ENCODE measurements around the gene MAIP1. TPM values are rescaled to one million over a fixed set of nuclear protein-coding genes. Genes with fewer than 3 reads are reported as not detected.
A peak's percentile ranks its signal among the peaks of the same experiment; 100 is the strongest.
"Not testable (repeated sequence)": the region's sequence is repeated elsewhere in the genome, so short reads cannot be mapped to it uniquely, and the experiment has no call there.

MAIP1 gene
- 10 to 100 TPM; 28.6 to 30.0 TPM for total RNA-seq

DNA sequence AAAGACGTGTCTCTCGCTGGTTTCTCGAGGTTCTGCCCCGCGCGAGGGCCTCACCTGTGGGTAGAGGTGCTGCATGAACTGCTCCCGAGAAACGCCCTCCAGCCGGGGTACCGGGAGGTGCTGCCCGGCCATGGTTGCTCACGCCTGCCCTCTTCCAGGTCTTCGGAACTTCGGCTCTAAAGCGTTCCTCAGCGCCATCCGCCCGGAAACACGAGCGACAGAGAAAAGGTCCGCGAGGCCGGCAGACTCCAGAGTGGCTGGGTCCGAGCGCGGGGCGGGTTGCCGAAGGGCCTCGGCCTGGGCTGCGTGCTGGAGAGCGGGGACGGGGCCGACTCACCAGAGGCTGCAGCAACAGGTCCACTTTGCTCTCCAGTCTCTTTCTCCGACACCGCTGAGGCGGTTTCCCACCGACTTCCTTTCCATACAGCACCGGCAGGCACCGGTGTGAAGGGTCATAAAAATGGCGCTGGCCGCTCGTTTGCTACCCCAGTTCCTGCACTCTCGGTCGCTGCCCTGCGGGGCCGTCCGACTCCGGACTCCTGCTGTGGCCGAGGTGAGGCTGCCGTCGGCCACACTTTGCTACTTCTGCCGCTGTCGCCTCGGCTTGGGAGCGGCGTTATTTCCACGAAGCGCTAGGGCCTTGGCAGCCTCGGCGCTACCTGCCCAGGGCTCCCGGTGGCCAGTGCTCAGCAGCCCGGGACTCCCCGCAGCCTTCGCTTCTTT lies at the start of gene MAIP1, which contains the start of gene TYW5:
Gene MAIP1, plus strand, starts transcription at position 244 of the 723 bp plus-strand sequence. Its CDS starts 217 bp downstream, at position 461.
Gene TYW5, minus strand, starts transcription at position 153 of the 723 bp plus-strand sequence. Its CDS starts 21 bp downstream, at position 132.
- Mint-ChIP-seq H3K27me3 (ENCODE audit: low read depth) (no peaks in the 10 kb centered on the region), H3K4me3 (peak within 1 kb of the TSS; percentile 98), H3K4me1 (ENCODE audit: low read depth) (peaks cover 46% of the 10 kb centered on the region), H3K27ac (peak within 1 kb of the TSS; percentile 92), H3K9me3 (no peaks in the 10 kb centered on the region), H3K36me3 (ENCODE audit: low read depth) (peaks cover 11% of the 10 kb centered on the region)
- CTCF ChIA-PET = no interaction called here
- intact Hi-C loops (cut with micrococcal nuclease) = loop anchor here (1.0 to 5.0 kb wide), 3 partner anchors 44 to 856 kb away; partner anchors contain the start of genes BZW1, C2orf69 and FTCDNL1
- peak; percentile 82 for DNase-seq

DNA sequence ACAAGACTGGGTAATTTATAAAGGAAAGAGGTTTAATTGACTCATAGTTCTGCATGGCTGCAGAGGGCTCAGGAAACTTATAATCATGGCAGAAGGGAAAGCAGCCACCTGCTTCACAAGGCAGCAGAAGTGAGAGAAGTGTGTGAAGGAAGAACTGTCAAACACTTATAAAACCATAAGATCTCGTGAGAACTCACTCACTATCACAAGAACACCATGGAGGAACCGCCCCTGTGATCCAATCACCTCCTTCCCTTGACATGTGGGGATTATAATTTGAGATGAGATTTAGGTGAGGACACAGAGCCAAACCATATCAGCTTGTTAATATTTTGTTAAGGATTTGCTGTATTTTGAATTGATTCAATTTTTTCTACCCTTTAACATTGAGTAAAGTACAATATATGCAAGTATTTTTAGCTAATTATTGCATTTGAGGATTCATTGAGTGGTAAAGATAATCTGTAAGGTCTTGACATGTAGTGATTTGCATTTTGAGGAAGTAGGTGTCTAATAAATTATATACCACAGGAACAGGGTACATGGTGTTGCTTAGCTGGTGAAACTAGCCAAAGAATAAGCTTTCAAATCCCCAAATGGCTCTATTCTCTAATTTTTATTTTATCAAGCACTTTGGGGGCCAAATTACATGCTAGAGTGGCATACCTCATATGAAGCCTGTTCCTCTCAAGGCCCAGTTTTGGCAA lies 48.2 kb upstream of the MAIP1 start:
- Mint-ChIP-seq H3K4me3 (no peak overlapping the region), H3K27me3 (ENCODE audit: low read depth) (peaks cover 10% of the 10 kb centered on the region), H3K4me1 (ENCODE audit: low read depth) (peaks cover 4% of the 10 kb centered on the region), H3K36me3 (ENCODE audit: low read depth) (no peaks in the 10 kb centered on the region), H3K27ac (no peak overlapping the region), H3K9me3 (no peaks in the 10 kb centered on the region)
- no peak for DNase-seq
- intact Hi-C loops (cut with micrococcal nuclease) = no loop called here
- CTCF ChIA-PET = no interaction called here

GRCh38 chr2:199910338-199911051 lies 44.9 kb upstream of the MAIP1 start:
- intact Hi-C loops (cut with micrococcal nuclease) = loop anchor here (1.0 to 5.0 kb wide), 6 partner anchors 45 to 616 kb away; partner anchors contain the start of genes FTCDNL1, MAIP1, SGO2 and SPATS2L
- peak overlapping the region; percentile 96 for H3K4me3 Mint-ChIP-seq
- CTCF ChIA-PET = interaction anchor here (0.8 to 1.1 kb wide), 3 partner anchors 9 to 44 kb away, joined by 3 to 6 read pairs (median 4); no protein-coding TSS in a partner anchor
- peaks cover 24% of the 10 kb centered on the region for H3K4me1 Mint-ChIP-seq (ENCODE audit: low read depth)
- H3K9me3 Mint-ChIP-seq = no peaks in the 10 kb centered on the region
- DNase-seq = no peak
- H3K36me3 Mint-ChIP-seq (ENCODE audit: low read depth) = peaks cover 11% of the 10 kb centered on the region
- H3K27ac Mint-ChIP-seq = peak overlapping the region; percentile 91
- peaks cover 6% of the 10 kb centered on the region for H3K27me3 Mint-ChIP-seq (ENCODE audit: low read depth)

- H3K36me3 Mint-ChIP-seq (ENCODE audit: low read depth) = peaks cover 18% of the 10 kb centered on the region
- peaks cover 3% of the 10 kb centered on the region for H3K9me3 Mint-ChIP-seq
- peak; percentile 98 for DNase-seq
- H3K4me1 Mint-ChIP-seq (ENCODE audit: low read depth) = peaks cover 24% of the 10 kb centered on the region
- CTCF ChIA-PET = interaction anchor here (0.8 to 1.1 kb wide), 3 partner anchors 10 to 44 kb away, joined by 3 to 6 read pairs (median 4); no protein-coding TSS in a partner anchor
- intact Hi-C loops (cut with micrococcal nuclease) = loop anchor here (1.0 to 5.0 kb wide), 6 partner anchors 44 to 616 kb away; partner anchors contain the start of genes FTCDNL1, MAIP1, SGO2 and SPATS2L
- peaks cover 2% of the 10 kb centered on the region for H3K27me3 Mint-ChIP-seq (ENCODE audit: low read depth)
- H3K4me3 Mint-ChIP-seq = peak within 1 kb of the TSS; percentile 96
- H3K27ac Mint-ChIP-seq = peak within 1 kb of the TSS; percentile 91
Observed at GRCh38 chr2:199911052-199911876, 44.1 kb upstream of the MAIP1 start, which contains the start of gene C2orf69. Gene C2orf69 (plus strand): TSS chr2:199911293. CDS start chr2:199911439, 146 bp downstream.

GRCh38 chr2:199911877-199912161 lies 43.6 kb upstream of the MAIP1 start:
- intact Hi-C loops (cut with micrococcal nuclease) = loop anchor here (1.0 to 5.0 kb wide), 6 partner anchors 43 to 615 kb away; partner anchors contain the start of genes FTCDNL1, MAIP1, SGO2 and SPATS2L
- CTCF ChIA-PET = interaction anchor here (1.3 kb wide), 1 partner anchor 29 kb away, joined by 3 read pairs; no protein-coding TSS in a partner anchor
- H3K27me3 Mint-ChIP-seq (ENCODE audit: low read depth) = peaks cover 2% of the 10 kb centered on the region
- no peak for DNase-seq
- peak overlapping the region; percentile 91 for H3K27ac Mint-ChIP-seq
- peaks cover 24% of the 10 kb centered on the region for H3K4me1 Mint-ChIP-seq (ENCODE audit: low read depth)
- peaks cover 8% of the 10 kb centered on the region for H3K9me3 Mint-ChIP-seq
- peaks cover 24% of the 10 kb centered on the region for H3K36me3 Mint-ChIP-seq (ENCODE audit: low read depth)
- H3K4me3 Mint-ChIP-seq = peak overlapping the region; percentile 96

DNA sequence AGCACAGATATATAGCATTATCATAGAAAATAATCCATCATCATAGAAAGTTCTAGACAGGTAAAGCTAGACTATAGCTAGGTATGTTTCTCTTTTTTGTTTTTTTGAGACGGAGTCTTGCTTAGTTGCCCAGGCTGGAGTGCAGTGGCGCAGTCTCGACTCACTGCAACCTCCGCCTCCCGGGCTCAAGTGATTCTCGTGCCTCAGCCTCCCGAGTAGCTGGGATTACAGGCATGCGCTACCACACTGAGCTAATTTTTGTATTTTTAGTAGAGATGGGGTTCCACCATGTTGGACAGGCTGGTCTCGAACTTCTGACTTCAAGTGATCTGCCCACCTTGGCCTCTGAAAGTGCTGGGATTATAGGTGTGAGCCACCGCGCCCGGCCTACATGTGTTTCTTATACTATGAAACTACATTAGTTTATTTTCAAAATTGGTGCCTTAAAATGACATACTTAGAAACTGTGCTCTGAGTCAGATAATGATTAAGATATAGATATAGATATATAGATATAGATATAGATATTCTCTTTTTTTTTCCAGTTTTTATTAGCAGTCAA lies 42.7 kb upstream of the MAIP1 start:
- peaks cover 32% of the 10 kb centered on the region for H3K36me3 Mint-ChIP-seq (ENCODE audit: low read depth)
- CTCF ChIA-PET = interaction anchor here (1.3 kb wide), 1 partner anchor 28 kb away, joined by 3 read pairs; no protein-coding TSS in a partner anchor
- peak overlapping the region; percentile 96 for H3K4me3 Mint-ChIP-seq
- H3K27me3 Mint-ChIP-seq (ENCODE audit: low read depth); H3K27ac Mint-ChIP-seq; DNase-seq: not testable (repeated sequence)
- intact Hi-C loops (cut with micrococcal nuclease) = loop anchor here (5.0 kb wide), 2 partner anchors 395 to 460 kb away; partner anchors contain the start of gene SPATS2L
- peaks cover 24% of the 10 kb centered on the region for H3K4me1 Mint-ChIP-seq (ENCODE audit: low read depth)
- peaks cover 15% of the 10 kb centered on the region for H3K9me3 Mint-ChIP-seq

- Mint-ChIP-seq H3K4me3 (peak overlapping the region; percentile 4), H3K27ac (no peak overlapping the region), H3K36me3 (ENCODE audit: low read depth) (peaks cover 45% of the 10 kb centered on the region), H3K9me3 (peaks cover 15% of the 10 kb centered on the region), H3K27me3 (ENCODE audit: low read depth) (no peaks in the 10 kb centered on the region), H3K4me1 (ENCODE audit: low read depth) (peaks cover 29% of the 10 kb centered on the region)
- intact Hi-C loops (cut with micrococcal nuclease) = loop anchor here (5.0 kb wide), 2 partner anchors 393 to 458 kb away; partner anchors contain the start of gene SPATS2L
- CTCF ChIA-PET = interaction anchor here (1.3 kb wide), 1 partner anchor 26 kb away, joined by 4 read pairs; no protein-coding TSS in a partner anchor
- DNase-seq = no peak
Observed at GRCh38 chr2:199914372-199914958, 40.9 kb upstream of the MAIP1 start.

DNA sequence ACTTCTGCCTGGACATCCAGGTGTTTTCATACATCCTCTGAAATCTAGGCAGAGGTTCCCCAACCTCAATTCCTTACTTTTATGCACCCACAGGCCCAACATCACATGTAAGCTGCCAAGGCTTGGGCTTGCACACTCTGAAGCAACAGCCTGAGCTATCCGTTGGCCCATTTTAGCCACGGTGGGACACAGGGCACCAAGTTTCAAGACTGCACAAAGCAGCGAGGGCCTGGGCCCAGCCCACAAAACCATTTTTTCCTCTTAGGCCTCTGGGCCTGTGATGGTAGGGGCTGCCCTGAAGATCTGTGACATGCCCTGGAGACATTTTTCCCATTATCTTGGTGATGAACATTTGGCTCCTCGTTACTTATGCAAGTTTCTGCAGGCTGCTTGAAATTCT lies 38.4 kb upstream of the MAIP1 start:
- intact Hi-C loops (cut with micrococcal nuclease) = no loop called here
- CTCF ChIA-PET = no interaction called here
- DNase-seq = no peak
- no peaks in the 10 kb centered on the region for H3K27me3 Mint-ChIP-seq (ENCODE audit: low read depth)
- peaks cover 27% of the 10 kb centered on the region for H3K4me1 Mint-ChIP-seq (ENCODE audit: low read depth)
- H3K27ac Mint-ChIP-seq = no peak overlapping the region
- no peak overlapping the region for H3K4me3 Mint-ChIP-seq
- peaks cover 15% of the 10 kb centered on the region for H3K9me3 Mint-ChIP-seq
- H3K36me3 Mint-ChIP-seq (ENCODE audit: low read depth) = peaks cover 45% of the 10 kb centered on the region

DNA sequence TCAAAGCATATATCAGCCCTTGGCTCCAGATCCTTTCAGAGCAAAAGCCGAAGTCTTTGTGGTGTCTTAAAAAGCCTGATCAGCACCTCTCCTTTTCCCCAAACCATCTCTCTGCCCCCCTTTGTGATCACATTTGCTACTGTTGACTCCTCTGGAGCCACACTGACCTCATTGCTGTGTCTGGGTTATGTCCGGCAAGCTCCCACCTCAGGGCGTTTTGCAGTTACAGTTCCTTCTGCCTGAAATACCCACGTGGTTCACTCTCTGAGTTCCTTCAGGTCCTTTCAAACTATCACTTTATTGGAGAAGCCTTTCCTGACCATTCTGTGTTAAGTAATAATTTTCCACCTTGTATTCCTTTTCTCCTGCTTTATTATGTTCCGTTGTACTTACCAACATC lies 32.5 kb upstream of the MAIP1 start:
- Mint-ChIP-seq H3K27ac (no peak overlapping the region), H3K9me3 (no peaks in the 10 kb centered on the region), H3K27me3 (ENCODE audit: low read depth) (no peaks in the 10 kb centered on the region), H3K4me1 (ENCODE audit: low read depth) (peaks cover 20% of the 10 kb centered on the region), H3K4me3 (no peak overlapping the region), H3K36me3 (ENCODE audit: low read depth) (peaks cover 26% of the 10 kb centered on the region)
- intact Hi-C loops (cut with micrococcal nuclease) = no loop called here
- no peak for DNase-seq
- CTCF ChIA-PET = no interaction called here

- no peak overlapping the region for H3K4me3 Mint-ChIP-seq
- peaks cover 15% of the 10 kb centered on the region for H3K4me1 Mint-ChIP-seq (ENCODE audit: low read depth)
- no peak overlapping the region for H3K27ac Mint-ChIP-seq
- H3K27me3 Mint-ChIP-seq (ENCODE audit: low read depth) = no peaks in the 10 kb centered on the region
- CTCF ChIA-PET = no interaction called here
- intact Hi-C loops (cut with micrococcal nuclease) = no loop called here
- no peak for DNase-seq
- H3K9me3 Mint-ChIP-seq = no peaks in the 10 kb centered on the region
- H3K36me3 Mint-ChIP-seq (ENCODE audit: low read depth) = peaks cover 20% of the 10 kb centered on the region
Observed at GRCh38 chr2:199923924-199924323, 31.5 kb upstream of the MAIP1 start.

DNA sequence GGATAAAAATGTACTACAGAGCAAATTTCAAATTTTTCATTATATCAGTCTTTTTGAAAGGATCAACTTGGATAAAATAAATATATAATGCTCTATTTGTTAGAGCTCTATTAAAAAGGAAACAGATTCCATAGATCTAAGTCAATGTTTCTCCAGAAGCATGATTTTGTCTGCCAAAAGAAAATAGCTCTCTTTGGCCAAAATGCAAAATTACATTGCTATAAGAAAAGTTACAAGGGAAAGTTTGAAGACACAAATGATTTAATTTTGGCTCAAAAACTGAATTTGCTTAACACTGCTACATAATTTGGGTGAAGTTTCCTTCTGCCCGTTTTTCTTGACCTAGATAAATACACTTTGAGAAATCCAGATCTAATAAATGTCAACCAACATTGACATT lies 28.6 kb upstream of the MAIP1 start:
- CTCF ChIA-PET = no interaction called here
- Mint-ChIP-seq H3K9me3 (no peaks in the 10 kb centered on the region), H3K4me3 (no peak overlapping the region), H3K27ac (no peak overlapping the region), H3K27me3 (ENCODE audit: low read depth) (no peaks in the 10 kb centered on the region), H3K4me1 (ENCODE audit: low read depth) (peaks cover 12% of the 10 kb centered on the region), H3K36me3 (ENCODE audit: low read depth) (peaks cover 22% of the 10 kb centered on the region)
- DNase-seq = no peak
- intact Hi-C loops (cut with micrococcal nuclease) = no loop called here
